HEK293 (cell line): Measurements from ENCODE around the gene FASN.

Experiments
- CTCF ChIA-PET: fragments of 350-600 bp; formaldehyde crosslinking; extraction: SDS; loops from one replicate; lab custom pipeline; 2021; ENCODE audit warnings: antibody characterized with exemption; lab: Yijun Ruan, JAX
- POLR2A ChIA-PET: fragments of 300-600 bp; formaldehyde crosslinking; extraction: SDS; loops from one replicate; lab custom pipeline; 2020; ENCODE audit warnings: antibody characterized with exemption, inconsistent platforms; lab: Yijun Ruan, JAX
- H3K27ac ChIP-seq: fragments of 200-500 bp; sonication (Bioruptor generic); 2 replicates; pipeline ENCODE4 v1.5.1; 2014; ENCODE audit warnings: low read depth, low read length, control low read depth, inconsistent platforms; ENCODE audit errors: extremely low read depth
- H3K36me3 ChIP-seq, 2 experiments: fragments of 200-500 bp in 1 of 2; sonication (Bioruptor generic) in 1 of 2; 1 replicate in 1 of 2; 2 replicates in 1 of 2; pipeline ENCODE4 v1.5.1; 2014 to 2017; ENCODE audit warnings: inconsistent platforms in 2 of 2, low read length in 2 of 2; ENCODE audit not compliant: control insufficient read depth in 2 of 2, insufficient read depth in 1 of 2
- H3K4me1 ChIP-seq: fragments of 200-500 bp; sonication (Bioruptor generic); 2 replicates; pipeline ENCODE4 v1.5.1; 2014; ENCODE audit warnings: mild to moderate bottlenecking, low read length, inconsistent platforms; ENCODE audit not compliant: control insufficient read depth, insufficient read depth
- H3K4me3 ChIP-seq: 2 replicates; pipeline ENCODE4 v1.5.1; 2011; ENCODE audit warnings: low read depth, mild to moderate bottlenecking, control low read depth, low read length, moderate library complexity
- H3K9me3 ChIP-seq: fragments of 200-500 bp; sonication (Bioruptor generic); 2 replicates; pipeline ENCODE4 v1.5.1; 2014; ENCODE audit warnings: low read depth, low read length, inconsistent platforms; ENCODE audit not compliant: control insufficient read depth, insufficient read depth
- GLIS1 ChIP-seq: fragments of 450-650 bp; formaldehyde crosslinking; IDR thresholded peaks from 2 replicates; pipeline ENCODE4 v1.5.1; 2016; ENCODE audit warnings: missing biosample characterization, missing genetic modification characterization
- GLIS2 ChIP-seq: fragments of 450-650 bp; formaldehyde crosslinking; IDR thresholded peaks from 2 replicates; pipeline ENCODE4 v1.5.1; 2016; ENCODE audit warnings: missing biosample characterization, missing genetic modification characterization
- HIC1 ChIP-seq: fragments of 450-650 bp; formaldehyde crosslinking; IDR thresholded peaks from 2 replicates; pipeline ENCODE4 v1.5.1; 2016; ENCODE audit warnings: missing biosample characterization, missing genetic modification characterization
- KLF1 ChIP-seq: fragments of 450-650 bp; formaldehyde crosslinking; IDR thresholded peaks from 2 replicates; pipeline ENCODE4 v1.5.1; 2016; ENCODE audit warnings: missing biosample characterization, missing genetic modification characterization
- KLF17 ChIP-seq: fragments of 450-650 bp; formaldehyde crosslinking; IDR thresholded peaks from 2 replicates; pipeline ENCODE4 v1.5.1; 2016; ENCODE audit warnings: missing biosample characterization, missing genetic modification characterization
- MYNN ChIP-seq: fragments of 450-650 bp; formaldehyde crosslinking; IDR thresholded peaks from 2 replicates; pipeline ENCODE4 v1.5.1; 2016; ENCODE audit warnings: missing biosample characterization, missing genetic modification characterization, borderline replicate concordance
- PATZ1 ChIP-seq: fragments of 450-650 bp; formaldehyde crosslinking; IDR thresholded peaks from 2 replicates; pipeline ENCODE4 v1.5.1; 2016; ENCODE audit warnings: missing biosample characterization, missing genetic modification characterization
- RBAK ChIP-seq: fragments of 450-650 bp; formaldehyde crosslinking; IDR thresholded peaks from 2 replicates; pipeline ENCODE4 v1.5.1; 2016; ENCODE audit warnings: missing biosample characterization, missing genetic modification characterization
- SP2 ChIP-seq: fragments of 450-650 bp; formaldehyde crosslinking; IDR thresholded peaks from 2 replicates; pipeline ENCODE4 v1.5.1; 2016; ENCODE audit warnings: missing biosample characterization, missing genetic modification characterization
- WT1 ChIP-seq: fragments of 450-650 bp; formaldehyde crosslinking; IDR thresholded peaks from 2 replicates; pipeline ENCODE4 v1.5.1; 2016; ENCODE audit warnings: missing biosample characterization, missing genetic modification characterization
- ZBTB20 ChIP-seq: fragments of 450-650 bp; formaldehyde crosslinking; IDR thresholded peaks from 2 replicates; pipeline ENCODE4 v1.5.1; 2016; ENCODE audit warnings: missing biosample characterization, missing genetic modification characterization
- ZBTB8A ChIP-seq: fragments of 450-650 bp; formaldehyde crosslinking; IDR thresholded peaks from 2 replicates; pipeline ENCODE4 v1.5.1; 2016; ENCODE audit warnings: missing biosample characterization, missing genetic modification characterization
- ZFHX2 ChIP-seq: fragments of 450-650 bp; formaldehyde crosslinking; conservative IDR thresholded peaks from 2 replicates; pipeline ENCODE4 v1.5.1; 2016; ENCODE audit warnings: missing biosample characterization, missing genetic modification characterization
- ZIC2 ChIP-seq: fragments of 450-650 bp; formaldehyde crosslinking; IDR thresholded peaks from 2 replicates; pipeline ENCODE4 v1.5.1; 2016; ENCODE audit warnings: missing biosample characterization, missing genetic modification characterization
- ZNF114 ChIP-seq: fragments of 450-650 bp; formaldehyde crosslinking; IDR thresholded peaks from 2 replicates; pipeline ENCODE4 v1.5.0; 2017; ENCODE audit warnings: missing biosample characterization, missing genetic modification characterization
- ZNF223 ChIP-seq: fragments of 450-650 bp; formaldehyde crosslinking; IDR thresholded peaks from 2 replicates; pipeline ENCODE4 v1.5.1; 2016; ENCODE audit warnings: missing biosample characterization, missing genetic modification characterization
- ZNF341 ChIP-seq: fragments of 450-650 bp; formaldehyde crosslinking; IDR thresholded peaks from 2 replicates; pipeline ENCODE4; 2016; ENCODE audit warnings: low read depth, missing biosample characterization, missing genetic modification characterization
- ZNF423 ChIP-seq: fragments of 450-650 bp; formaldehyde crosslinking; IDR thresholded peaks from 2 replicates; pipeline ENCODE4 v1.5.1; 2016; ENCODE audit warnings: missing biosample characterization, missing genetic modification characterization
- ZNF600 ChIP-seq: fragments of 450-650 bp; formaldehyde crosslinking; IDR thresholded peaks from 2 replicates; pipeline ENCODE4 v1.5.1; 2016; ENCODE audit warnings: missing biosample characterization, missing genetic modification characterization
- ZNF621 ChIP-seq: fragments of 450-650 bp; formaldehyde crosslinking; IDR thresholded peaks from 2 replicates; pipeline ENCODE4 v1.5.1; 2017; ENCODE audit warnings: missing biosample characterization, missing genetic modification characterization
- ZNF623 ChIP-seq: fragments of 450-650 bp; formaldehyde crosslinking; IDR thresholded peaks from 2 replicates; pipeline ENCODE4 v1.5.1; 2016; ENCODE audit warnings: missing biosample characterization, missing genetic modification characterization

FASN gene

GRCh38 chr17:82101301-82101715 is 3.3 kb upstream of the FASN start:
- Histone ChIP-seq H3K27ac (0 out of 2 replicates have a peak overlapping the region, but pooled peaks have one; percentile 27), H3K9me3 (no peaks in the 10 kb centered on the region), H3K36me3 (peaks cover 0 to 8% of the 10 kb centered on the region in 2 experiments; a peak in 1 of 3 replicates), H3K4me1 (peaks cover 9% of the 10 kb centered on the region), H3K4me3 (no peak overlapping the region)
- POLR2A ChIA-PET: interaction anchor here (0.6 kb wide), 1 partner anchor 23 kb away, joined by 4 read pairs; no protein-coding TSS in a partner anchor
- TF ChIP-seq ZBTB8A (tag by site-specific recombination) (peak; percentile 26; the same call in 1 of the 2 replicates), ZFHX2 (tag by site-specific recombination) (peak; percentile 16; the same call in 1 of the 2 replicates), KLF1 (peak; percentile 76), ZNF623 (no peak), ZNF600 (tag by site-specific recombination) (0 out of 2 replicates have a peak, but pooled peaks have one; percentile 43), MYNN (tag by site-specific recombination) (no peak), ZNF341 (peak; percentile 59; the same call in 1 of the 2 replicates), ZIC2 (tag by site-specific recombination) (peak; percentile 70), WT1 (peak; percentile 36; the same call in 1 of the 2 replicates), SP2 (tag by site-specific recombination) (peak; percentile 44), GLIS1 (tag by site-specific recombination) (peak; percentile 92), HIC1 (tag by site-specific recombination) (no peak), ZNF423 (peak; percentile 61), ZNF114 (tag by site-specific recombination) (no peak), GLIS2 (tag by site-specific recombination) (peak; percentile 30), KLF17 (peak; percentile 46; the same call in 1 of the 2 replicates), ZBTB20 (tag by site-specific recombination) (peak; percentile 52; the same call in 1 of the 2 replicates), ZNF621 (tag by site-specific recombination) (no peak), ZNF223 (tag by site-specific recombination) (peak; percentile 87), PATZ1 (tag by site-specific recombination) (peak; percentile 24), RBAK (tag by site-specific recombination) (no peak)
- CTCF ChIA-PET: interaction anchor here (0.6 kb wide), 1 partner anchor 57 kb away, joined by 3 read pairs; no protein-coding TSS in a partner anchor
